IMR-90 (cell line): Measurements from ENCODE around the gene ATP5F1B. TPM values are rescaled to one million over a fixed set of nuclear protein-coding genes. Genes with fewer than 3 reads are reported as not detected.

Experiments used
- ATAC-seq: fragments of 200-7000 bp; cut with Tn5 transposase; 2 replicates; pipeline ENCODE4 v1.9.1; 2020; ENCODE audit warnings: low read depth, mild to moderate bottlenecking, moderate library complexity
- BruUV-seq: library from RNA; stranded (reverse); fragments of 400-500 nt; replicated peaks from 2 replicates; lab custom pipeline; 2021; lab: Mats Ljungman, UMichigan
- CTCF ChIA-PET: fragments of 300-600 bp; formaldehyde crosslinking; extraction: SDS; loops from one replicate; lab custom pipeline; 2021; ENCODE audit warnings: antibody characterized with exemption; lab: Yijun Ruan, JAX
- POLR2A ChIA-PET: fragments of 300-600 bp; sonication (Branson Sonifier 250); formaldehyde crosslinking; loops from one replicate; lab custom pipeline; 2022; ENCODE audit warnings: antibody characterized with exemption; ENCODE audit not compliant: unreplicated experiment; lab: Charles Lee
- DNase-seq: peaks from one replicate; pipeline ENCODE4 v3.0.0; 2013
- H2AFZ ChIP-seq: replicated peaks from 2 replicates; pipeline ENCODE3; 2013; ENCODE audit warnings: low read length, mild to moderate bottlenecking; ENCODE audit not compliant: poor library complexity
- H2AK5ac ChIP-seq: 2 replicates; pipeline ENCODE4 v1.6.1; 2013; ENCODE audit warnings: low read depth, low read length, inconsistent platforms
- H2AK9ac ChIP-seq: replicated peaks from 2 replicates; pipeline ENCODE3; 2013; ENCODE audit warnings: mild to moderate bottlenecking, low read depth, low read length, moderate library complexity; ENCODE audit not compliant: poor library complexity
- H2BK120ac ChIP-seq: 2 replicates; pipeline ENCODE4 v1.6.1; 2013; ENCODE audit warnings: low read depth, low read length, inconsistent platforms
- H2BK15ac ChIP-seq: 3 replicates; pipeline ENCODE4 v1.6.1; 2013; ENCODE audit warnings: low read depth, low read length, inconsistent platforms
- H2BK20ac ChIP-seq: 2 replicates; pipeline ENCODE4 v1.6.1; 2013; ENCODE audit warnings: low read depth, mild to moderate bottlenecking, inconsistent platforms, low read length, moderate library complexity
- H2BK5ac ChIP-seq: 2 replicates; pipeline ENCODE4 v1.6.1; 2013; ENCODE audit warnings: mild to moderate bottlenecking, low read depth, low read length, inconsistent platforms; ENCODE audit not compliant: poor library complexity, severe bottlenecking
- H3K14ac ChIP-seq: replicated peaks from 2 replicates; pipeline ENCODE4 v1.6.1; 2013; ENCODE audit warnings: low read depth, low read length, inconsistent platforms
- H3K18ac ChIP-seq: 2 replicates; pipeline ENCODE4 v1.6.1; 2013; ENCODE audit warnings: low read depth, low read length, control low read depth
- H3K23ac ChIP-seq: 2 replicates; pipeline ENCODE4 v1.6.1; 2013; ENCODE audit warnings: low read depth, low read length, inconsistent platforms
- H3K27ac ChIP-seq: 2 replicates; pipeline ENCODE4 v1.5.1; 2013; ENCODE audit warnings: mild to moderate bottlenecking, control low read depth, low read length; ENCODE audit not compliant: insufficient read depth
- H3K27me3 ChIP-seq: 2 replicates; pipeline ENCODE4 v1.6.1; 2013; ENCODE audit warnings: low read length; ENCODE audit not compliant: control insufficient read depth, insufficient read depth
- H3K36me3 ChIP-seq: 2 replicates; pipeline ENCODE4 v1.6.1; 2013; ENCODE audit warnings: low read length, mixed read lengths; ENCODE audit not compliant: control insufficient read depth, insufficient read depth
- H3K4ac ChIP-seq: 2 replicates; pipeline ENCODE4 v1.6.1; 2013; ENCODE audit warnings: low read depth, low read length, inconsistent platforms
- H3K4me1 ChIP-seq: 2 replicates; pipeline ENCODE4 v1.6.1; 2013; ENCODE audit warnings: low read length, mixed read lengths; ENCODE audit not compliant: control insufficient read depth, insufficient read depth
- H3K4me2 ChIP-seq: 2 replicates; pipeline ENCODE4 v1.6.1; 2013; ENCODE audit warnings: low read depth, mild to moderate bottlenecking, control low read depth, low read length, moderate library complexity
- H3K4me3 ChIP-seq: 2 replicates; pipeline ENCODE4 v1.5.1; 2013; ENCODE audit warnings: low read depth, mild to moderate bottlenecking, control low read depth, low read length, moderate library complexity; ENCODE audit not compliant: insufficient read depth
- H3K56ac ChIP-seq: 2 replicates; pipeline ENCODE4 v1.6.1; 2013; ENCODE audit warnings: low read length, inconsistent platforms; ENCODE audit not compliant: insufficient read depth; ENCODE audit errors: extremely low read depth
- H3K79me1 ChIP-seq, 2 experiments: 2 replicates each; pipeline ENCODE4 v1.6.1; 2013; ENCODE audit warnings: low read length in 2 of 2, inconsistent platforms in 1 of 2, low read depth in 1 of 2
- H3K9ac ChIP-seq: 2 replicates; pipeline ENCODE4 v1.6.1; 2013; ENCODE audit warnings: low read depth, low read length, control low read depth
- H3K9me1 ChIP-seq: 2 replicates; pipeline ENCODE4 v1.6.1; 2013; ENCODE audit warnings: low read length, inconsistent platforms; ENCODE audit not compliant: insufficient read depth
- H3K9me3 ChIP-seq: 2 replicates; pipeline ENCODE4 v1.6.1; 2013; ENCODE audit warnings: low read length; ENCODE audit not compliant: control insufficient read depth, insufficient read depth
- H4K20me1 ChIP-seq: 2 replicates; pipeline ENCODE4 v1.6.1; 2013; ENCODE audit warnings: low read length, inconsistent platforms; ENCODE audit not compliant: insufficient read depth
- H4K5ac ChIP-seq: 2 replicates; pipeline ENCODE4 v1.6.1; 2013; ENCODE audit warnings: mild to moderate bottlenecking, low read depth, low read length, control low read depth
- H4K8ac ChIP-seq, 2 experiments: 2 replicates each; pipeline ENCODE4 v1.6.1; 2013; ENCODE audit warnings: low read depth in 2 of 2, low read length in 2 of 2, control low read depth in 1 of 2, inconsistent platforms in 1 of 2
- H4K91ac ChIP-seq: 2 replicates; pipeline ENCODE4 v1.6.1; 2013; ENCODE audit warnings: low read depth, low read length, inconsistent platforms; ENCODE audit not compliant: insufficient read depth
- CEBPB ChIP-seq: IDR thresholded peaks from 2 replicates; pipeline ENCODE4 v1.6.1; 2012; ENCODE audit warnings: low read depth, low read length, improper control_type of control experiment
- CHD1 ChIP-seq: IDR thresholded peaks from 2 replicates; pipeline ENCODE4 v1.6.1; 2012; ENCODE audit warnings: low read depth, low read length, improper control_type of control experiment
- RFX5 ChIP-seq: IDR thresholded peaks from 2 replicates; pipeline ENCODE4 v1.8.0; 2012; ENCODE audit warnings: low read depth, mild to moderate bottlenecking, low read length, moderate library complexity
- WGBS, 2 experiments: methylation state at CpG; one replicate each; pipeline versions ENCODE4 v1.1.5 to v1.1.7; 2013; ENCODE audit warnings: missing lambda C conversion rate in 2 of 2; ENCODE audit not compliant: insufficient read length in 1 of 2; ENCODE audit errors: extremely low coverage in 2 of 2; 5-methylcytosine and 5-hydroxymethylcytosine counted together
- dilution Hi-C: fragments of 300-500 bp; cut with HindIII; formaldehyde crosslinking; loops from one replicate; pipeline ENCODE4 v1.14.3; 2018; ENCODE audit warnings: low sequenced_read_pairs; ENCODE audit not compliant: unreplicated experiment
- in situ Hi-C: fragments of 300-500 bp; cut with MboI; formaldehyde crosslinking; loops from 3 replicates; pipeline ENCODE4 v1.14.3; 2019; ENCODE audit warnings: low sequenced_read_pairs, inconsistent platforms, mixed read lengths
- intact Hi-C: fragments of 100-400 bp; cut with micrococcal nuclease; formaldehyde crosslinking; loops from 2 replicates; pipeline ENCODE4 v1.10.0; 2022
- polyA plus RNA-seq, 3 experiments: library from polyadenylated mRNA; depleted of rRNA; stranded (reverse); fragments of >200 nt; gene quantifications; 2 replicates each; pipeline ENCODE4 v1.2.3, GENCODE V29; 2012; ENCODE audit warnings: low replicate concordance in 1 of 3
- total RNA-seq: library from RNA; depleted of rRNA; stranded (reverse); fragments of >200 nt; gene quantifications from 2 replicates; pipeline ENCODE4 v1.2.3, GENCODE V29; 2012
- TF ChIP-seq, protein P1 (sequence below): conservative IDR thresholded peaks from 2 replicates; pipeline ENCODE4 v1.5.1; 2012; ENCODE audit warnings: mild to moderate bottlenecking, low read depth, low read length, improper control_type of control experiment

The ATP5F1B gene
- total and polyA plus RNA-seq, 2 of the 4 experiments (the other 2 are of a cell fraction), result 812 to 915 TPM

- ATAC-seq, result no peak
- Histone ChIP-seq H3K4me1 (peaks cover 7% of the 10 kb centered on the region; the same call in 1 of the 2 replicates), H4K91ac (no peak overlapping the region), H3K36me3 (peaks cover 18% of the 10 kb centered on the region), H2AFZ (no peak overlapping the region), H2BK5ac (no peak overlapping the region), H2BK120ac (no peak overlapping the region), H3K9ac (no peak overlapping the region), H2BK20ac (no peak overlapping the region), H2AK9ac (no peak overlapping the region), H3K4me2 (no peak overlapping the region), H3K18ac (no peak overlapping the region), H3K9me1 (peaks cover 15% of the 10 kb centered on the region), H3K56ac (no peak overlapping the region), H4K20me1 (peaks cover 92% of the 10 kb centered on the region), H3K14ac (no peak overlapping the region), H4K5ac (no peak overlapping the region), H2BK15ac (no peak overlapping the region), H3K79me1 (peaks cover 0 to 46% of the 10 kb centered on the region in 2 experiments; a peak in 2 of 4 replicates), H3K4me3 (no peak overlapping the region), H3K27me3 (no peaks in the 10 kb centered on the region), H3K27ac (no peak overlapping the region), H4K8ac (no peak overlapping the region), H3K4ac (no peak overlapping the region), H3K23ac (no peak overlapping the region), H3K9me3 (no peaks in the 10 kb centered on the region), H2AK5ac (no peak overlapping the region)
- no TSS peak for BruUV-seq
- dilution Hi-C loops, result no loop called here
- in situ Hi-C loops, result no loop called here
- intact Hi-C loops, result no loop called here
- 100% methylated on average over 3 of the region's 11 CpGs; no CpG with 5 or more reads in 1 of the 2 experiments for WGBS, 2 experiments
- POLR2A ChIA-PET, result interaction anchor here (0.9 kb wide), 1 partner anchor 11 kb away, joined by 4 read pairs; the partner anchor contains the start of gene PTGES3
- DNase-seq, result no peak
- TF ChIP-seq CEBPB (no peak), CHD1 (no peak), RFX5 (no peak)
- TF ChIP-seq, protein P1, sequence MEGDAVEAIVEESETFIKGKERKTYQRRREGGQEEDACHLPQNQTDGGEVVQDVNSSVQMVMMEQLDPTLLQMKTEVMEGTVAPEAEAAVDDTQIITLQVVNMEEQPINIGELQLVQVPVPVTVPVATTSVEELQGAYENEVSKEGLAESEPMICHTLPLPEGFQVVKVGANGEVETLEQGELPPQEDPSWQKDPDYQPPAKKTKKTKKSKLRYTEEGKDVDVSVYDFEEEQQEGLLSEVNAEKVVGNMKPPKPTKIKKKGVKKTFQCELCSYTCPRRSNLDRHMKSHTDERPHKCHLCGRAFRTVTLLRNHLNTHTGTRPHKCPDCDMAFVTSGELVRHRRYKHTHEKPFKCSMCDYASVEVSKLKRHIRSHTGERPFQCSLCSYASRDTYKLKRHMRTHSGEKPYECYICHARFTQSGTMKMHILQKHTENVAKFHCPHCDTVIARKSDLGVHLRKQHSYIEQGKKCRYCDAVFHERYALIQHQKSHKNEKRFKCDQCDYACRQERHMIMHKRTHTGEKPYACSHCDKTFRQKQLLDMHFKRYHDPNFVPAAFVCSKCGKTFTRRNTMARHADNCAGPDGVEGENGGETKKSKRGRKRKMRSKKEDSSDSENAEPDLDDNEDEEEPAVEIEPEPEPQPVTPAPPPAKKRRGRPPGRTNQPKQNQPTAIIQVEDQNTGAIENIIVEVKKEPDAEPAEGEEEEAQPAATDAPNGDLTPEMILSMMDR, result no peak
- CTCF ChIA-PET, result interaction anchor here (1.0 kb wide), 1 partner anchor 40 kb away, joined by 3 read pairs; no protein-coding TSS in a partner anchor
Measured at GRCh38 chr12:56676851-56677580, 31.2 kb upstream of the ATP5F1B start.
